Measurements from ENCODE around the gene TAF12.

- TF ChIP-seq CTCF (IDR thresholded peaks at IDR 0.05) = no peak
- no peak for TF ChIP-seq POLR2AphosphoS5 (IDR thresholded peaks at IDR 0.05)
- no peak for TF ChIP-seq POLR2A (IDR thresholded peaks at IDR 0.05)
- no peak for TF ChIP-seq EP300 (IDR thresholded peaks at IDR 0.05)
Measured at GRCh38 chr1:28604411-28604810, 38.5 kb downstream of the TAF12 start.
